Mesenchymal stem cell (in vitro differentiated cells and primary cell): ENCODE measurements around the gene CTNNA1.

Source experiments
- DNase-seq: peaks from one replicate; pipeline ENCODE4 v3.0.0-alpha.2; 2013
- H2AFZ ChIP-seq: one replicate; pipeline ENCODE4 v1.6.1; 2013; ENCODE audit warnings: low read depth, mild to moderate bottlenecking, control low read depth, inconsistent platforms, low read length, moderate library complexity
- H2AK5ac ChIP-seq: 2 replicates; pipeline ENCODE4 v1.6.1; 2013; ENCODE audit warnings: low read length, moderate library complexity, mild to moderate bottlenecking, inconsistent platforms; ENCODE audit not compliant: severe bottlenecking
- H2BK120ac ChIP-seq: one replicate; pipeline ENCODE4 v1.6.1; 2013; ENCODE audit warnings: low read depth, mild to moderate bottlenecking, inconsistent platforms, low read length, moderate library complexity
- H2BK12ac ChIP-seq, 2 experiments: one replicate each; pipeline ENCODE4 v1.6.1; 2013; ENCODE audit warnings: inconsistent platforms in 2 of 2, low read length in 2 of 2, mild to moderate bottlenecking in 2 of 2, moderate library complexity in 2 of 2, control low read depth in 1 of 2
- H2BK15ac ChIP-seq: one replicate; pipeline ENCODE4 v1.6.1; 2013; ENCODE audit warnings: mild to moderate bottlenecking, low read depth, inconsistent platforms; ENCODE audit not compliant: poor library complexity, severe bottlenecking
- H2BK5ac ChIP-seq: 2 replicates; pipeline ENCODE4 v1.6.1; 2013; ENCODE audit warnings: low read depth, mild to moderate bottlenecking, low read length, control low read depth, inconsistent platforms; ENCODE audit not compliant: poor library complexity, severe bottlenecking
- H3K14ac ChIP-seq, 2 experiments: one replicate each; pipeline ENCODE4 v1.6.1; 2013; ENCODE audit warnings: inconsistent platforms in 2 of 2, low read length in 2 of 2, control low read depth in 1 of 2, mild to moderate bottlenecking in 1 of 2, moderate library complexity in 1 of 2
- H3K18ac ChIP-seq, 2 experiments: one replicate each; pipeline ENCODE4 v1.6.1; 2013; ENCODE audit warnings: inconsistent platforms in 2 of 2, low read length in 2 of 2, control low read depth in 1 of 2, low read depth in 1 of 2, mild to moderate bottlenecking in 1 of 2
- H3K23ac ChIP-seq, 2 experiments: one replicate each; pipeline ENCODE4 v1.6.1; 2013; ENCODE audit warnings: inconsistent platforms in 2 of 2, low read length in 2 of 2, mild to moderate bottlenecking in 2 of 2, moderate library complexity in 2 of 2, control low read depth in 1 of 2
- H3K27ac ChIP-seq: 2 replicates; pipeline ENCODE4 v1.5.1; 2013; ENCODE audit warnings: mild to moderate bottlenecking, moderate library complexity, low read length, control low read depth, inconsistent platforms; ENCODE audit not compliant: poor library complexity, severe bottlenecking
- H3K27me3 ChIP-seq, 2 experiments: 2 replicates each; pipeline versions ENCODE4 v1.6.1 to v1.7.0; 2013; ENCODE audit warnings: low read length in 2 of 2, mild to moderate bottlenecking in 2 of 2, moderate library complexity in 2 of 2, control low read depth in 1 of 2, inconsistent platforms in 1 of 2; ENCODE audit not compliant: control insufficient read depth in 1 of 2, insufficient read depth in 1 of 2
- H3K36me3 ChIP-seq, 2 experiments: 2 replicates each; pipeline versions ENCODE4 v1.6.1 to v1.7.0; 2013; ENCODE audit warnings: low read length in 2 of 2, control low read depth in 1 of 2, inconsistent platforms in 1 of 2, low read depth in 1 of 2, mild to moderate bottlenecking in 1 of 2; ENCODE audit not compliant: insufficient read depth in 2 of 2, control insufficient read depth in 1 of 2
- H3K4ac ChIP-seq, 2 experiments: one replicate each; pipeline ENCODE4 v1.6.1; 2013; ENCODE audit warnings: inconsistent platforms in 2 of 2, low read length in 2 of 2, mild to moderate bottlenecking in 2 of 2, moderate library complexity in 2 of 2, control low read depth in 1 of 2, low read depth in 1 of 2
- H3K4me1 ChIP-seq: 2 replicates; pipeline ENCODE4 v1.6.1; 2013; ENCODE audit warnings: low read depth, low read length, control low read depth; ENCODE audit not compliant: control insufficient read depth, insufficient read depth
- H3K4me2 ChIP-seq: 2 replicates; pipeline ENCODE4 v1.6.1; 2013; ENCODE audit warnings: low read length, mild to moderate bottlenecking, inconsistent platforms; ENCODE audit not compliant: poor library complexity, severe bottlenecking
- H3K4me3 ChIP-seq, 2 experiments: 2 replicates each; pipeline versions ENCODE4 v1.5.1 to v1.7.0; 2013; ENCODE audit warnings: low read length in 2 of 2, mild to moderate bottlenecking in 2 of 2, control low read depth in 1 of 2, low read depth in 1 of 2; ENCODE audit not compliant: insufficient read depth in 1 of 2
- H3K79me1 ChIP-seq: replicated peaks from 2 replicates; pipeline ENCODE4 v1.6.1; 2013; ENCODE audit warnings: mild to moderate bottlenecking, control low read depth, low read length, inconsistent platforms; ENCODE audit not compliant: poor library complexity, severe bottlenecking
- H3K9ac ChIP-seq: 2 replicates; pipeline ENCODE4 v1.7.0; 2013; ENCODE audit warnings: mild to moderate bottlenecking, low read length, moderate library complexity
- H3K9me3 ChIP-seq: 2 replicates; pipeline ENCODE4 v1.7.0; 2013; ENCODE audit warnings: mild to moderate bottlenecking, low read length; ENCODE audit not compliant: control insufficient read depth
- H4K8ac ChIP-seq: one replicate; pipeline ENCODE4 v1.6.1; 2013; ENCODE audit warnings: inconsistent platforms, mild to moderate bottlenecking, low read length, moderate library complexity
- H4K91ac ChIP-seq: one replicate; pipeline ENCODE4 v1.6.1; 2013; ENCODE audit warnings: mild to moderate bottlenecking, low read length, inconsistent platforms
- WGBS: methylation state at CpG from one replicate; pipeline ENCODE4 v1.1.7; 2013; ENCODE audit warnings: mixed read lengths; 5-methylcytosine and 5-hydroxymethylcytosine counted together

CTNNA1 gene

DNA sequence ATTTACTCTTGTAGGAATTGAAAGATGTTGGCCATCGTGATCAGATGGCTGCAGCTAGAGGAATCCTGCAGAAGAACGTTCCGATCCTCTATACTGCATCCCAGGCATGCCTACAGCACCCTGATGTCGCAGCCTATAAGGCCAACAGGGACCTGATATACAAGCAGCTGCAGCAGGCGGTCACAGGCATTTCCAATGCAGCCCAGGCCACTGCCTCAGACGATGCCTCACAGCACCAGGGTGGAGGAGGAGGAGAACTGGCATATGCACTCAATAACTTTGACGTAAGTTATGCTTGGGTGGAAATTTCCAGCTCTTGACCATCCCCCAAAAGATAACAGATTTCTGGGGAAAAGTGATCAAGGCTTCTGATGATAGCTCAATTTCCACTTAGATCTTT, 71.3 kb downstream of the CTNNA1 start:
- H3K14ac ChIP-seq = no peak overlapping the region

DNA sequence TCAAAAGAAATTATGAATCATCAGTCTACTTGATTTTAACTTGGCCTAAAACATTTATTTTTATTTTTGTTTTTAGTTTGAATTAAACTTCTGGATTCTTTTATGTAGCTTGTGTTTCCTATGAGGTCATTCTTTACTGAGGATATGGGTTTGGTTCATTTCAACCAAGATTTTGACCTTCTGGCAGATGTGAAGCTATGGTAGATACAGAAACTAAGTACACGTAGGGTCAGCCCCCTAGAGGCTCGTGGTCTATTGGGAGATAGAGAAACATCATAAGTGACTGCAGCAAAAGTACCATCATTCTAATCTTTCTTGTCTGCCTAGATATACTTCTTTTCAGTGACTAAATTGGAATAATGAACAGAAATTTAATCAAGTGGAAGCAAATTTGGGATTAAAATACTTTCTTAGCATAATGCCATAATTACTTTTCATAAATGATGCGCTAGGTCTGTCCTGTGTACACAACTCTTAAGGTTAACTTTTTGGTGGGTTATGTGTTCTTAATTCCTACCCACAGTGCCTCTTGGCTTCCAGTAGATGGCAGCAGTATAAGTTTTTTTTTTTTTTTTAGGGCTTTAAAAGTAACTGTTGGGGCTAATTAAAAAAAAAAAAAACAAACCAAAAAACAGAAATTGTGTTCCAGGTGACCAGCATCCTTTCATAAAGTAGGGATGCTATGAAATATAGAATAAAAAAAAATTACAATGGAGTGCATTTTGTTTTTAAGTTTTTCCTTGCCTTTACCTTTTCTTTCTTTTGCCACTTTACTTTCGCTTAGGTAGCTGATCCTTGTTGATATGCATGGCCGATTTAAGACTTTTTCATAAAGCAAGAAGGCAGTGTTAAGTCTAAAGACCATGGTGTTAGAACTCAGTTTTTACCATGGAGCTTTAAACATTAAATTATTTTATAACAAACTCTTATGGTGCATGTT, 72.0 kb downstream of the CTNNA1 start:
- H2BK12ac ChIP-seq = no peak overlapping the region
- H4K8ac ChIP-seq = no peak overlapping the region
- H2AK5ac ChIP-seq = no peak overlapping the region
- no peak overlapping the region for H2AFZ ChIP-seq
- H3K27ac ChIP-seq = no peak overlapping the region
- no peak overlapping the region for H4K91ac ChIP-seq
- 100% methylated on average over 1 of the region's 5 CpGs for WGBS
- no peaks in the 10 kb centered on the region for H3K9me3 ChIP-seq
- H3K18ac ChIP-seq = no peak overlapping the region
- peaks cover 16 to 53% of the 10 kb centered on the region in 2 experiments for H3K36me3 ChIP-seq
- no peak overlapping the region for H2BK15ac ChIP-seq
- H3K27me3 ChIP-seq = no peaks in the 10 kb centered on the region
- DNase-seq = peak; percentile 54
- no peak overlapping the region for H2BK5ac ChIP-seq
- H3K23ac ChIP-seq = no peak overlapping the region
- H3K4me3 ChIP-seq = no peak overlapping the region
- no peak overlapping the region for H2BK120ac ChIP-seq
- H3K4me1 ChIP-seq = peaks cover 6% of the 10 kb centered on the region
- peaks cover 11% of the 10 kb centered on the region for H3K79me1 ChIP-seq
- H3K14ac ChIP-seq = no peak overlapping the region
- peak overlapping the region; percentile 61 for H3K9ac ChIP-seq
- no peak overlapping the region for H3K4ac ChIP-seq
- no peak overlapping the region for H3K4me2 ChIP-seq

More for the DNA sequence above, 71.3 kb downstream of the CTNNA1 start:
- Histone ChIP-seq H3K4me2 (no peak overlapping the region), H3K9ac (peak overlapping the region; percentile 61), H3K9me3 (no peaks in the 10 kb centered on the region), H2AFZ (no peak overlapping the region), H3K23ac (peak overlapping the region in 1 of 2 experiments; percentile 21), H2AK5ac (no peak overlapping the region), H2BK5ac (no peak overlapping the region), H4K8ac (no peak overlapping the region), H3K36me3 (peaks cover 19 to 55% of the 10 kb centered on the region in 2 experiments), H3K79me1 (peaks cover 12% of the 10 kb centered on the region), H3K4me1 (peaks cover 6% of the 10 kb centered on the region), H3K27ac (no peak overlapping the region), H4K91ac (no peak overlapping the region), H3K18ac (no peak overlapping the region), H3K4me3 (no peak overlapping the region), H2BK12ac (no peak overlapping the region), H3K4ac (no peak overlapping the region), H2BK15ac (no peak overlapping the region), H3K27me3 (no peaks in the 10 kb centered on the region), H2BK120ac (no peak overlapping the region)
- WGBS = 80% methylated on average over 6 of the region's 7 CpGs
- DNase-seq = peak; percentile 46

- peaks cover 13 to 51% of the 10 kb centered on the region in 2 experiments for H3K36me3 ChIP-seq
- no peak overlapping the region for H2BK120ac ChIP-seq
- DNase-seq = no peak
- no peak overlapping the region for H4K8ac ChIP-seq
- no peak overlapping the region for H3K4me3 ChIP-seq
- H3K4ac ChIP-seq = no peak overlapping the region
- H3K4me1 ChIP-seq = peaks cover 7% of the 10 kb centered on the region
- no peak overlapping the region for H2AK5ac ChIP-seq
- 100% methylated on average over 3 of the region's 4 CpGs for WGBS
- H2AFZ ChIP-seq = no peak overlapping the region
- no peak overlapping the region for H3K18ac ChIP-seq
- no peak overlapping the region for H2BK15ac ChIP-seq
- H3K23ac ChIP-seq = no peak overlapping the region
- no peak overlapping the region for H3K9ac ChIP-seq
- no peak overlapping the region for H3K4me2 ChIP-seq
- H3K27ac ChIP-seq = no peak overlapping the region
- H3K9me3 ChIP-seq = no peaks in the 10 kb centered on the region
- peak overlapping the region; percentile 45 for H4K91ac ChIP-seq
- H2BK12ac ChIP-seq = no peak overlapping the region
- H3K27me3 ChIP-seq = no peaks in the 10 kb centered on the region
- H3K79me1 ChIP-seq = peaks cover 13% of the 10 kb centered on the region
- H3K14ac ChIP-seq = no peak overlapping the region
- H2BK5ac ChIP-seq = no peak overlapping the region
Measured at GRCh38 chr5:138828556-138828955, 75.3 kb downstream of the CTNNA1 start.

GRCh38 chr5:138829341-138829740, 76.1 kb downstream of the CTNNA1 start:
- Histone ChIP-seq H3K27me3 (no peaks in the 10 kb centered on the region), H3K9ac (no peak overlapping the region), H2BK120ac (no peak overlapping the region), H3K18ac (no peak overlapping the region), H2BK5ac (no peak overlapping the region), H3K4ac (no peak overlapping the region), H3K79me1 (peaks cover 13% of the 10 kb centered on the region), H3K4me1 (peaks cover 7% of the 10 kb centered on the region), H4K8ac (no peak overlapping the region), H3K9me3 (no peaks in the 10 kb centered on the region), H3K4me3 (no peak overlapping the region), H2BK12ac (no peak overlapping the region), H3K27ac (no peak overlapping the region), H3K4me2 (no peak overlapping the region), H2BK15ac (no peak overlapping the region), H4K91ac (no peak overlapping the region), H3K36me3 (peaks cover 13 to 52% of the 10 kb centered on the region in 2 experiments), H2AFZ (no peak overlapping the region), H3K23ac (no peak overlapping the region), H2AK5ac (no peak overlapping the region), H3K14ac (no peak overlapping the region)
- 94% methylated on average over 3 of the region's 3 CpGs for WGBS
- DNase-seq = peak; percentile 58
